Nephron (organoid): ENCODE measurements around the gene STPG2.

Experiments
- H3K27ac Mint-ChIP-seq, 3 experiments: 2 replicates each; pipeline ENCODE4 v1.8.0; 2020; ENCODE audit warnings: mixed read lengths in 3 of 3, mild to moderate bottlenecking in 2 of 3, moderate library complexity in 1 of 3
- H3K27me3 Mint-ChIP-seq: 2 replicates; pipeline ENCODE4 v1.8.0; 2021; ENCODE audit warnings: low read depth, mild to moderate bottlenecking, moderate library complexity, mixed read lengths
- H3K36me3 Mint-ChIP-seq: 2 replicates; pipeline ENCODE4 v1.8.0; 2020; ENCODE audit warnings: low read depth, mixed read lengths
- H3K4me1 Mint-ChIP-seq: 2 replicates; pipeline ENCODE4 v1.8.0; 2020; ENCODE audit warnings: mixed read lengths
- H3K4me3 Mint-ChIP-seq, 3 experiments: 2 replicates each; pipeline ENCODE4 v1.8.0; 2020; ENCODE audit warnings: mild to moderate bottlenecking in 3 of 3, mixed read lengths in 3 of 3, moderate library complexity in 2 of 3
- H3K9me3 Mint-ChIP-seq: 2 replicates; pipeline ENCODE4 v1.8.0; 2020; ENCODE audit warnings: mixed read lengths
- TF ChIP-seq, protein P1 (sequence below), 3 experiments: fragments of 200-600 bp; sonication (generic); IDR thresholded peaks; one replicate each; pipeline ENCODE4 v1.5.0; 2021; ENCODE audit warnings: antibody characterized with exemption in 3 of 3; ENCODE audit not compliant: unreplicated experiment in 3 of 3

Gene STPG2

DNA sequence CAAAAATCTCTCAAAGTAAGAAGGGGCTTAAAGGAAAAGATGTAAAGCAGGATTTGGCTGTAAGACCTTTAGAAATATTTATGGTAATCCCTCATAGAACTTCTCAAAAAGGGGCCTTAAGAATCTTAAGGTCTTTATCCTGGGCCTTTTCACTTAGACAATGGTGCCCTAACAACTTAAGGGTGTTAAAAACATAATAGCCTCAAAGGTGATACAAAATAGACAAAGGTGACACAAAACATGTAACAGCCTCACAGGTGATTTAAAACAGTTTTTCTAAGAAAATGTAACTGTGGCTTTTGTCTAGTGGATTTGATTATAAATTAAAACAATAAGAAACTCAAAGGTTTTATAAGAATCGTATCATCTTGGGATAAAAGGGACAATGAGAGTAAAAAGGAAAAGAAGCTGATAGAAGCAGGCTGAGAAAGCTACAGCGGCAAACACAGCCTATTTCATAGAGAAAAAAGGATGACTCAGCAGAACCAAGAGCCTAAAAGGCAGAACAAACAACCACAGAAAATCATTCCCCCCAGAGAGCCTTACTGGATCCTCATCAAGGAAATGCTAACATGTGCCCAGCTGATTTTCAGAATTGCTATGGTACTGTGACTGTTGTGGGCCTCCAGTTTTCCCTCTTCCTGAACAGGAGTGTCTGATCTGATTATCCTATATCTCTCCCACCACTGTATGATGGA, 164.3 kb downstream of the STPG2 start:
- H3K4me3 Mint-ChIP-seq, result no peak overlapping the region
- H3K27ac Mint-ChIP-seq, result no peak overlapping the region
- peaks cover 6% of the 10 kb centered on the region for H3K9me3 Mint-ChIP-seq
- H3K36me3 Mint-ChIP-seq, result no peaks in the 10 kb centered on the region
- no peaks in the 10 kb centered on the region for H3K27me3 Mint-ChIP-seq
- TF ChIP-seq, protein P1, sequence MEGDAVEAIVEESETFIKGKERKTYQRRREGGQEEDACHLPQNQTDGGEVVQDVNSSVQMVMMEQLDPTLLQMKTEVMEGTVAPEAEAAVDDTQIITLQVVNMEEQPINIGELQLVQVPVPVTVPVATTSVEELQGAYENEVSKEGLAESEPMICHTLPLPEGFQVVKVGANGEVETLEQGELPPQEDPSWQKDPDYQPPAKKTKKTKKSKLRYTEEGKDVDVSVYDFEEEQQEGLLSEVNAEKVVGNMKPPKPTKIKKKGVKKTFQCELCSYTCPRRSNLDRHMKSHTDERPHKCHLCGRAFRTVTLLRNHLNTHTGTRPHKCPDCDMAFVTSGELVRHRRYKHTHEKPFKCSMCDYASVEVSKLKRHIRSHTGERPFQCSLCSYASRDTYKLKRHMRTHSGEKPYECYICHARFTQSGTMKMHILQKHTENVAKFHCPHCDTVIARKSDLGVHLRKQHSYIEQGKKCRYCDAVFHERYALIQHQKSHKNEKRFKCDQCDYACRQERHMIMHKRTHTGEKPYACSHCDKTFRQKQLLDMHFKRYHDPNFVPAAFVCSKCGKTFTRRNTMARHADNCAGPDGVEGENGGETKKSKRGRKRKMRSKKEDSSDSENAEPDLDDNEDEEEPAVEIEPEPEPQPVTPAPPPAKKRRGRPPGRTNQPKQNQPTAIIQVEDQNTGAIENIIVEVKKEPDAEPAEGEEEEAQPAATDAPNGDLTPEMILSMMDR (IDR thresholded peaks at IDR 0.05; ENCODE audit: unreplicated experiment in 3 of 3), result no peak
- H3K4me1 Mint-ChIP-seq, result no peaks in the 10 kb centered on the region

DNA sequence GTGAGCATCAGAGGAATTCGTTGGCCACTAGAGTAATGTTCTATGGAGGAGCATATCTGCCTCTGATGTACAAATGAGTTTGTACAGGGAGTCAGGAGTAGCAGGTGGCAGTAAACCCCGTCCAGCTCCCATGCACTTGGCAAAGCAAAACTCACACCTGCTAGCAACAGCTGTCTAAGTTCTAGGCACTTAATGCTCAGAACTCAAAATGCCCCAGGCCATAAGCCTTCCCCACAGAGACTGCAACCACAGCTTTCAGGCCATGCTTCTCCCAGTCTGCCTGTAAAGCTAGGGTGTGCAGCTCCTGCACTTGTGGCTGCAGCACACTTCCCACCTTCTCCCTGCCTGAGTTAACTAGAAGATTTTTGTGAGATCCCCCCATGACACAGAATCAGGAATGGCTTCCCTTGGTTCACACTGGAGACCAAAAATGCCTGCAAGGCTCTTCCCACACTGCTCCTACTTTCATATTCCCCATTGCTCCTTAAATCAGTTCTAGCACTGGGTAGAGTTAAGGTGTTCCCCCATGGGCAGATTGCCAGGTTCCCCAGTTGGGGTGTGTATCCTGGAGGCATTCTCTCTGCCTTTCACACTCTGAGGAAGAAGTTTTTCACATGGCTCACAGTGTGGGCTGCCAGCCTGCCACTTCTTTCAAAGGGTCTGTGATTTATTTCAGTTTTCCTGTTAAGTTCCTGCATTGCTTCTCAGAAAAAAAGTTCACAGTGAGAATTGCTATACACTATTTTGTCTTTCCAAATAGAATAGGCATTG, 189.9 kb downstream of the STPG2 start:
- Mint-ChIP-seq H3K4me3 (no peak overlapping the region), H3K9me3 (peaks cover 6% of the 10 kb centered on the region), H3K4me1 (no peaks in the 10 kb centered on the region), H3K36me3 (no peaks in the 10 kb centered on the region), H3K27me3 (peaks cover 3% of the 10 kb centered on the region), H3K27ac (no peak overlapping the region)
- TF ChIP-seq, protein P1 (IDR thresholded peaks at IDR 0.05; ENCODE audit: unreplicated experiment in 3 of 3), result no peak

DNA sequence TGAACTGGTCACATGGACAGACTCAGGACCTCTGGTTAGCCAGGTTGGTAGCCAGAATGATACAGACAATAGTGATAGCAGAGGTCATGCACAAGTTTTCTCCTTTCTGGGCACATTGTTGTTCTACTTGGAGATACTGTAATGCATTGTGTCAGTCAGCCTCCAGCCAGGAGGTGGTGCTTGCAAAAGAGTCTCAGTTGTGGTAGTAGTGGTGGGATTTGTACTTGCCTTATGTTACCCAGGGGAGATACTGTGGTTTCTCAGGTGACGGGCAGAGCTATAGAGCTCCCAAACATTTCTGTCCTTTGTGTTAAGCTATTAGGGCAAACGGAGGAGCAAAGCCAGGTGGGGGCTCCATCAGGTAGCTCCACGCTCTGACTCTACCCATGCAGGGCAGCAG, 190.5 kb downstream of the STPG2 start:
- peaks cover 3% of the 10 kb centered on the region for H3K27me3 Mint-ChIP-seq
- no peaks in the 10 kb centered on the region for H3K4me1 Mint-ChIP-seq
- H3K9me3 Mint-ChIP-seq, result peaks cover 7% of the 10 kb centered on the region
- H3K36me3 Mint-ChIP-seq, result no peaks in the 10 kb centered on the region
- no peak overlapping the region for H3K27ac Mint-ChIP-seq
- TF ChIP-seq, protein P1 (IDR thresholded peaks at IDR 0.05; ENCODE audit: unreplicated experiment in 3 of 3), result no peak
- H3K4me3 Mint-ChIP-seq, result no peak overlapping the region

DNA sequence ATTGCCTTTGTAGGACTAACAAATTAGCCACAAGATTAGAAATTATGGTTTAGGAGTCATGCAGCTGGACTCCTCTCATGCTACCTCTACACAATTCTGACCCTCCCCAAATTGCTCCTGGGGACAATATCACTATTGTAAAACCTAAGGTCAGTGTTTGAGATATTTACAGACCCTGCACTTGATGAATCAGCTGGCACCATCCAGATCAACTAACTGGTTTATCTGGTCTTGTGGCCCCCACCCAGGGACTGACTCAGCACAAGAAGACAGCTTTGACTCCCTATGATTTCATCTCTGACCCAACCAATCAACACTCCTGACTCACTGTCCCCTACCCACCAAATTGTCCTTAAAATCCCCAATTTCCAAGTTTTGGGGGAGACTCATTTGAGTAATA, 192.4 kb downstream of the STPG2 start:
- no peak overlapping the region for H3K27ac Mint-ChIP-seq
- peaks cover 11% of the 10 kb centered on the region for H3K9me3 Mint-ChIP-seq
- H3K4me3 Mint-ChIP-seq, result no peak overlapping the region
- H3K27me3 Mint-ChIP-seq, result peaks cover 3% of the 10 kb centered on the region
- H3K4me1 Mint-ChIP-seq, result no peaks in the 10 kb centered on the region
- H3K36me3 Mint-ChIP-seq, result no peaks in the 10 kb centered on the region
- TF ChIP-seq, protein P1 (IDR thresholded peaks at IDR 0.05; ENCODE audit: unreplicated experiment in 3 of 3), result no peak

DNA sequence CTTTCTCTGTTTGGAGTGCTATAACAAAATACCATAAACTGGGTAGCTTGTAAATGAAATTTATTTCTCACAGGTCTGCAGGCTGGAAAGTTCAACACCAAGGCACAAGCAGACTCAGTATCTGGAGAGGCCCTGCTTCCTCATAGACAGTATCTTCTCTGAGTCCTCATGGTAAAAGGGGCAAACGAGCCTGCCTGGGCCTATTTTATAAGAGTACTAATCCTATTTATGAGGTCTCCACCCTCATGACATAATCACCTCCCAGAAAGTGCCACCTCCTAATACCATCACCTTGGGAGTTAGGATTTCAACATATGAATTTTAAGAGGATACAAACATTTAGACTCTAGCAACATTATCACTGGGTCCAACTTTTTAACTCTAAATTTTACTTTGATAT, 200.3 kb downstream of the STPG2 start:
- Mint-ChIP-seq H3K36me3 (no peaks in the 10 kb centered on the region), H3K4me3 (no peak overlapping the region), H3K27ac (no peak overlapping the region), H3K4me1 (no peaks in the 10 kb centered on the region), H3K27me3 (no peaks in the 10 kb centered on the region), H3K9me3 (peaks cover 19% of the 10 kb centered on the region)
- TF ChIP-seq, protein P1 (IDR thresholded peaks at IDR 0.05; ENCODE audit: unreplicated experiment in 3 of 3), result no peak
